Retinal pigment epithelial cell (primary cell): Measurements from ENCODE around the gene PSD2.
"Not testable (repeated sequence)": the region's sequence is repeated elsewhere in the genome, so short reads cannot be mapped to it uniquely, and the experiment has no call there.

ENCODE experiments used
- DNase-seq: peaks from one replicate; pipeline ENCODE4 v3.0.0-alpha.2; 2010; ENCODE audit warnings: low read depth
- H3K4me3 ChIP-seq: 2 replicates; pipeline ENCODE4 v1.5.1; 2011; ENCODE audit warnings: mild to moderate bottlenecking, low read length, control low read depth, moderate library complexity
- TF ChIP-seq, protein P1 (sequence below): conservative IDR thresholded peaks from 2 replicates; pipeline ENCODE4 v1.5.1; 2011; ENCODE audit warnings: low read depth, low read length, control low read depth, inconsistent platforms

PSD2 gene

DNA sequence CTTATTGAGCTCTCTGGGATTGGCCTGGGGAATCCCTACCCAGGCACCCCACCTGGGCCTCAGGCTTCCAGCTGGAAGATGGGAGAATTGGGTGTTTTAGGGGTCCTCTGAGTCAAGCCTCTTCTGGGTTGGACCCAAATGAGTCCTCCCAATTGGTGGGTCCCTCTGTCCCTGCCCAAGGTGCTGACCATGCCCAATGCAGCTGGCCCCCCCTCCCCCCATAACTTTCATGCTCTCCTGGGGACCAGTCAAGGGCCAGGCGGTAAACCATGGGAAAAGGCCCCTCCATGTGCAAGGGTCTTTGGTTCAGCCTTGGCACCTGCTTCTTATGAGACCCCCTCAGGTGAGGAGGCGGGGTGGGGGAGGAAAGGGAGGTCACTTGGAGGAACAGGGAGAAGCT is 3.4 kb upstream of the PSD2 start:
- no peak overlapping the region for H3K4me3 ChIP-seq
- TF ChIP-seq, protein P1, sequence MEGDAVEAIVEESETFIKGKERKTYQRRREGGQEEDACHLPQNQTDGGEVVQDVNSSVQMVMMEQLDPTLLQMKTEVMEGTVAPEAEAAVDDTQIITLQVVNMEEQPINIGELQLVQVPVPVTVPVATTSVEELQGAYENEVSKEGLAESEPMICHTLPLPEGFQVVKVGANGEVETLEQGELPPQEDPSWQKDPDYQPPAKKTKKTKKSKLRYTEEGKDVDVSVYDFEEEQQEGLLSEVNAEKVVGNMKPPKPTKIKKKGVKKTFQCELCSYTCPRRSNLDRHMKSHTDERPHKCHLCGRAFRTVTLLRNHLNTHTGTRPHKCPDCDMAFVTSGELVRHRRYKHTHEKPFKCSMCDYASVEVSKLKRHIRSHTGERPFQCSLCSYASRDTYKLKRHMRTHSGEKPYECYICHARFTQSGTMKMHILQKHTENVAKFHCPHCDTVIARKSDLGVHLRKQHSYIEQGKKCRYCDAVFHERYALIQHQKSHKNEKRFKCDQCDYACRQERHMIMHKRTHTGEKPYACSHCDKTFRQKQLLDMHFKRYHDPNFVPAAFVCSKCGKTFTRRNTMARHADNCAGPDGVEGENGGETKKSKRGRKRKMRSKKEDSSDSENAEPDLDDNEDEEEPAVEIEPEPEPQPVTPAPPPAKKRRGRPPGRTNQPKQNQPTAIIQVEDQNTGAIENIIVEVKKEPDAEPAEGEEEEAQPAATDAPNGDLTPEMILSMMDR: no peak
- DNase-seq: no peak

DNA sequence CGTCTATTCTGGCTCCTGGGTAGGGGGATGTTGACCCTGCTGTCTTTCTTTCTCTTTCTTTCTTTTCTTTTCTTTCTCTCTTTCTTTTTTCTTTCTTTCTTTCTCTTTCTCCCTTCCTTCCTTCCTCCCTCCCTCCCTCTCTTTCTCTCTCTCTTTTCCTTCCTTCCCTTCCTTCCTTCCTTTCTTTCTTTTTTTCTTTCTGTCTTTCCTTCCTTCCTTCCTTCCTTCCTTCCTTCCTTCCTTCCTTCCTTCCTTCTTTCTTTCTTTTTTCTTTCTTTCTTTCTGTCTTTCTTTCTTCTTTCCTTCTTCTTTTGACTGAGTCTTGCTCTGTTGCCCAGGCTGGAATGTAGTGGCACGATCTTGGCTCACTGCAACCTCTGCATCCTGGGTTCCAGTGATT is 3.0 kb upstream of the PSD2 start:
- not testable (repeated sequence) for DNase-seq

DNA sequence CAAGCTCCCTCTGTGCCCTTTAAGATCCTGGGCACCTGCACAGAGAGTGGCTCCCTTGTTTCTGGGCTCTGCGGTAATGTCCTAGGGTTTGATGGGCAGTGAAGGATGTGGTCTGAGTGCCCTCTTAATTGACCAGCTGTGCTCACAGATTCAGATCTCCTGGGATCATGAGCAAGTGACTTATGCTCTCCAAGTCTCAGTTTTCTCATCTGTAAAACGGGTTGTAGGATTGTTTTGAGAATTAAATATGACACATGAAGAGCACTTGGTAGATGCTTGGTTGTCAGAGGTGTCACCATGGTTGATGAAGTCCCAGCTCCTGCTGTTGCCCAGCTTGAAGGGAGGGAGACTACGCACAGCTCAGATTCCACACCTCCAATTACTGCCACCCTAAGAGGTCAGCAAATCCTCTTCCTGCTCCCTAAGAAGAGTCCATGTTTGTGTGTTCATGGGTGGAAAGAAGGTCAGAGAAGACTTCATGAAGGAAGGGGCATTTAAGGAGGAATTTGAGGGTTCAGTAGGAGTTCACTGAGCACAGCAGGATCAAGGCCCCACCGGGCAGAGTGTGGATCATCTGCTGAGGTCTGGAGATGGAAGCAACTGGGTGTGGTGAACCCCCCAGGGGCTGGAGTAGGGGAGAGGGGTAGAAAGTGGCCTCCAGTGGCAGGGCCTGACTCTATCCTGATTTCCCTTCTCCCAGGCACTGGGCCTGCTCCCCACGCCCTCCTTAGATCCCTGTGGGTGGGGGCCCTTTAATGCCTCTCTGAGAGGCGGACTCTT is 1.4 kb upstream of the PSD2 start:
- DNase-seq: no peak
- TF ChIP-seq, protein P1: no peak
- no peak overlapping the region for H3K4me3 ChIP-seq

More for the DNA sequence above, 3.0 kb upstream of the PSD2 start:
- H3K4me3 ChIP-seq: not testable (repeated sequence)

DNA sequence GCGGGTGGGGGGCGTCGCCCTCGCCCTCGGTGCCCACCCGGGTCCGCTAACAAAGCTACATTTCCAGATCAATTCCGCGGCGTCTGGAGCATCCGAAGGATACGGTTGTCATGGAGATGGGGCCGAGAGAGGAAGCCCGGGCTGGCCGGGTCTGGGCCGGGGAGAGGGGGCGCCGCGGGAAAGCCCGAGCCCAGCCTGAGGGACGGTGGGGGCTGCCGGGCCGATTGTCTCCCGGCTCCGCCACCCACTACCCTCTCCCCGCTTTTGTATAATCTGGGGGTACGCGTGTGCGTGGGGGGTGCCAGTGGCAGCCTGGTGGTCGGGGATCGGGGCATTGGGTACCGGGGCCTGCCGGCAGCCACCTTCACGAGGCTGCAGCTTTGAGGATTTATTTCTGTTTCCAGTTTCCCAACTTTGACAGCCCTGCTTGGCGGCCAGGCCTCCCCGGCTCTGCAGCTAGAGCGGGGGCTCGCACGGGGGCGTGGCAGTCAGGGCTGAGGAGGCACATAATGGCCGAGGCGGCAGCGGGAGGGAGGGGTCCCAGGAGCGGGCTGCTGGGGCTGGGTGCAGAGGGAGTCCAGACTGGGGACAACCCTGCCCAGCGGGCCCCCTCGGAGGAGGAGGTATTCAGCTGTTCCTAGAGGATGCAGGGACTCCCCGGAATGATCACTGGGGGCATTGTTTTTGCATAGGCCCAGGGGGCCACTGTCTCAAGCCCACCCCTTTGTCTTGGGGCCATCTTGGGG is 626 bp downstream of the PSD2 start:
- no peak overlapping the region for H3K4me3 ChIP-seq
- TF ChIP-seq, protein P1: no peak
- DNase-seq: no peak

DNA sequence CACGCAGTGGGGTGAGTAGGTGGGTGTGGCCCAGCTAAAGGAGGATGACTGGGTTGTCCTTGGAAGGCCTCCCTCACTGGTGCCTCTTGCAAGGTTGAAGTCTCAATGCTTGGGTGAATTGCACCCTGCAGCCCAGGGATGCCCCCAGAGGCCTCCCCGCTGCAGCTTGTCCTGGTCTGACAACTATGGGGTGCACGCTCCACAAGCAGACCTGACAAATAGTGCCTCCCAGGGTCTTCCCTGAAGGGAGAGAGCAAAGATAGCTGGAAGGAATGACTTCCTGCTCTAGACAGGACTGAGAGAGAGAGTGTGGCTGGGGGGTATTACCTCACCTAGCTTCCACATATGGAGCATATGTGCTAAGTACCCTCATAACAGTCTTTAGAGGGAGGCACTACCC is 1.7 kb downstream of the PSD2 start:
- no peak for DNase-seq
- no peak overlapping the region for H3K4me3 ChIP-seq
- TF ChIP-seq, protein P1: no peak

DNA sequence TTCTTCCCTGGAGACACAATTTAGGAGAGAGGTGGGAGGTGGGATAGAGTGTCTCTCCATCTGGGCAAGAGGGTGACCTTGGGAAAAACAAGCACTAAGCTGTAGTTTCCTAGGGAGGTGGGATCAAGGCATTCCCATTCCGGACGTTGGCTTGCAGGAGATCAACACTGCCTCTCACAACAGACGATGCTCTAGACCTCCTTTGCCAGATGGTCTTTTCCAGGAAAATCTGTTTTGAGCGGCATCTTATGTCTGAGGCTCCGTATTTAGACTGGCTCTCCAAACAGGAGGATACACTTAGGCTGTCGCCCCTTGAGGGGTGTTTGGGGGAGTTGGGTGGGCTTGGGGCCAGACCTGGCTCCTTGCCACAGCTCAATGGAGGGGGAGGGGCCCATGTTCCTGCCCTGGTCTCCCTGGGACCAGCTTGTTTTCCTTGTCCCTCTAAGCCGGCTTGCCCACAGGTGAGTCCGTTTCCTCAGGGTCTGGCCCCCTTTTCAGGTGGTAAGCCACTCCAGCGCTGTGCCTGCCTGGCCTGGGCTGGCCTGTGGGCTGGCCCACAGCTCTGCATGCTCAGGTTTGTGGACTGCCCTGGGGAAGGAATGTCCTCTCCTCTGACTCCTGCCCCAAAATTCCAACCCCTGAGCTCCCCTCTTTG is 2.4 kb downstream of the PSD2 start:
- H3K4me3 ChIP-seq: no peak overlapping the region
- TF ChIP-seq, protein P1: no peak
- DNase-seq: no peak

DNA sequence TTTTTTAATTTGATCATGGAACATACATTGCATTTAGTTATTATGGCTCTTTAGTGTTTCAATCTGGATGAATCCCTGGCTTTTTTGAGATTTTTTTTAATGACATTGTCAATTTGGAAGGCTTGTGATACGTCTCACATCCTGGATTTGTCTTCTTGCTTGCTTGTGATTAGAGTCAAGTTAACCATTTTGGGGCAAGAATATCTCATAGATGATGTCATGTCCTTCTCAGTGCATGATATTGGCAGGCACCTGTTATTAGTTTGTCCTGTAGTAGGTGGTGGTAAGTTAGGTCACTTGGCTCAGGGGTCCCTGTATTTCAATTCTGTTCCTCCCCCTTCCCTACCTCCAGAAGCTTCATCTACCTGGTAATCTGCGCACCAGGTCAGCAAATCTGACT is 3.3 kb downstream of the PSD2 start:
- H3K4me3 ChIP-seq: no peak overlapping the region
- TF ChIP-seq, protein P1: no peak
- no peak for DNase-seq
